GM18867 (cell line): ENCODE measurements around the gene NDRG4.

ENCODE experiments used
- ATAC-seq: cut with Tn5 transposase; IDR thresholded peaks from one replicate; pipeline ENCODE4 v1.9.1; 2021; ENCODE audit warnings: mild to moderate bottlenecking, moderate library complexity; ENCODE audit not compliant: unreplicated experiment

Gene NDRG4

GRCh38 chr16:58499615-58500351 lies at the start of gene NDRG4:
Gene NDRG4, plus strand, starts transcription at chr16:58500143. Its CDS starts 106 bp downstream, at chr16:58500249.
- no peak for ATAC-seq

- no peak for ATAC-seq
Measured at GRCh38 chr16:58450590-58450989, 49.4 kb upstream of the NDRG4 start.

- no peak for ATAC-seq
Measured at GRCh38 chr16:58451265-58451689, 48.7 kb upstream of the NDRG4 start.

- no peak for ATAC-seq
Measured at GRCh38 chr16:58451945-58452401, 48.0 kb upstream of the NDRG4 start.

- no peak for ATAC-seq
Measured at GRCh38 chr16:58452640-58453039, 47.3 kb upstream of the NDRG4 start.

GRCh38 chr16:58454178-58454577 lies 45.8 kb upstream of the NDRG4 start:
- no peak for ATAC-seq

GRCh38 chr16:58454856-58455255 lies 45.1 kb upstream of the NDRG4 start:
- no peak for ATAC-seq

GRCh38 chr16:58455750-58456149 lies 44.2 kb upstream of the NDRG4 start:
- ATAC-seq, result no peak

- ATAC-seq, result no peak
Measured at GRCh38 chr16:58456193-58456592, 43.8 kb upstream of the NDRG4 start.

GRCh38 chr16:58458606-58459343 lies 41.2 kb upstream of the NDRG4 start:
- no peak for ATAC-seq

GRCh38 chr16:58459344-58460218 lies 40.4 kb upstream of the NDRG4 start:
- no peak for ATAC-seq

GRCh38 chr16:58460219-58460610 lies 39.7 kb upstream of the NDRG4 start:
- no peak for ATAC-seq

- ATAC-seq, result no peak
Measured at GRCh38 chr16:58461056-58461455, 38.9 kb upstream of the NDRG4 start.

- ATAC-seq, result no peak
Measured at GRCh38 chr16:58461640-58462039, 38.3 kb upstream of the NDRG4 start.

GRCh38 chr16:58462089-58462488 lies 37.9 kb upstream of the NDRG4 start:
- ATAC-seq, result no peak

- ATAC-seq, result no peak
Measured at GRCh38 chr16:58462499-58462996, 37.4 kb upstream of the NDRG4 start.

- ATAC-seq, result no peak
Measured at GRCh38 chr16:58462997-58463941, 36.7 kb upstream of the NDRG4 start.

GRCh38 chr16:58464047-58464915 lies 35.7 kb upstream of the NDRG4 start:
- no peak for ATAC-seq
